Smooth muscle cell (in vitro differentiated cells): ENCODE results near the gene REG3A. TPM values are rescaled to one million over a fixed set of nuclear protein-coding genes. Genes with fewer than 3 reads are reported as not detected.

ENCODE experiments used
- DNase-seq: peaks from one replicate; lab custom pipeline; 2025; ENCODE audit not compliant: unreplicated experiment; lab: John Stamatoyannopoulos, UW
- H2AFZ ChIP-seq: fragments of 200-600 bp; sonication (generic); 2 replicates; pipeline ENCODE4 v1.6.0; 2016; ENCODE audit warnings: antibody characterized with exemption, low read depth, mild to moderate bottlenecking
- H3F3A ChIP-seq: fragments of 200-600 bp; sonication (generic); 2 replicates; pipeline ENCODE4 v1.6.0; 2017; ENCODE audit warnings: antibody characterized with exemption, low read depth
- H3K27ac ChIP-seq: fragments of 200-600 bp; sonication (generic); 2 replicates; pipeline ENCODE4 v1.5.1; 2016; ENCODE audit warnings: low read depth, mild to moderate bottlenecking
- H3K27me3 ChIP-seq: fragments of 200-600 bp; sonication (generic); 2 replicates; pipeline ENCODE4 v1.6.1; 2016; ENCODE audit warnings: low read depth, mild to moderate bottlenecking
- H3K36me3 ChIP-seq: fragments of 200-600 bp; sonication (generic); 2 replicates; pipeline ENCODE4 v1.5.1; 2016; ENCODE audit warnings: low read depth
- H3K4me1 ChIP-seq: fragments of 200-600 bp; sonication (generic); 2 replicates; pipeline ENCODE4 v1.5.1; 2016; ENCODE audit warnings: low read depth
- H3K4me2 ChIP-seq: fragments of 200-600 bp; sonication (generic); 2 replicates; pipeline ENCODE4 v1.6.0; 2016; ENCODE audit warnings: mild to moderate bottlenecking
- H3K4me3 ChIP-seq: fragments of 200-600 bp; sonication (generic); 2 replicates; pipeline ENCODE4 v1.5.1; 2016; ENCODE audit warnings: mild to moderate bottlenecking
- H3K79me2 ChIP-seq: fragments of 200-600 bp; sonication (generic); 2 replicates; pipeline ENCODE4 v1.6.0; 2016; ENCODE audit warnings: low read depth, mild to moderate bottlenecking
- H3K9ac ChIP-seq: fragments of 200-600 bp; sonication (generic); 2 replicates; pipeline ENCODE4 v1.6.0; 2016; ENCODE audit warnings: low read depth
- H3K9me3 ChIP-seq: fragments of 200-600 bp; sonication (generic); replicated peaks from 2 replicates; pipeline ENCODE4 v1.5.1; 2016; ENCODE audit warnings: low read depth
- H4K20me1 ChIP-seq: fragments of 200-600 bp; sonication (generic); 2 replicates; pipeline ENCODE4 v1.6.0; 2016; ENCODE audit warnings: low read depth
- CTCF ChIP-seq: fragments of 200-600 bp; sonication (generic); IDR thresholded peaks from 2 replicates; pipeline ENCODE4 v1.5.1; 2017; ENCODE audit warnings: borderline replicate concordance, mild to moderate bottlenecking, antibody characterized with exemption; ENCODE audit not compliant: insufficient read depth, poor library complexity, severe bottlenecking
- WGBS: methylation state at CpG from one replicate; pipeline ENCODE4 v1.1.7; 2016; ENCODE audit warnings: low lambda C conversion rate; 5-methylcytosine and 5-hydroxymethylcytosine counted together
- polyA plus RNA-seq: library from polyadenylated mRNA; unstranded; fragments of >200 nt; fragmentation: Nextera tagmentation; extraction: Ambion mirVana; gene quantifications from 2 replicates; pipeline ENCODE4 v1.2.1, GENCODE V29; 2016
- total RNA-seq: library from RNA; depleted of rRNA; stranded (reverse); fragments of >200 nt; gene quantifications from 2 replicates; pipeline ENCODE4 v1.2.3, GENCODE V29; 2014

The REG3A gene
- total and polyA plus RNA-seq, 2 experiments from 2014 or later = not detected

- H3K36me3 ChIP-seq = no peaks in the 10 kb centered on the region
- no peak overlapping the region for H3K4me2 ChIP-seq
- H2AFZ ChIP-seq = no peak overlapping the region
- 87% methylated on average over 2 of the region's 2 CpGs for WGBS
- H3K27me3 ChIP-seq = no peaks in the 10 kb centered on the region
- H3K27ac ChIP-seq = no peak overlapping the region
- no peak overlapping the region for H3K9ac ChIP-seq
- no peaks in the 10 kb centered on the region for H3F3A ChIP-seq
- H3K4me1 ChIP-seq = no peaks in the 10 kb centered on the region
- no peak for TF ChIP-seq CTCF
- H3K4me3 ChIP-seq = no peak overlapping the region
- DNase-seq = no peak
- H3K9me3 ChIP-seq = no peaks in the 10 kb centered on the region
- no peaks in the 10 kb centered on the region for H3K79me2 ChIP-seq
- no peaks in the 10 kb centered on the region for H4K20me1 ChIP-seq
Observed at GRCh38 chr2:79159030-79159429, 523 bp downstream of the REG3A start.

- H3K36me3 ChIP-seq = no peaks in the 10 kb centered on the region
- H3K4me2 ChIP-seq = no peak overlapping the region
- no peak overlapping the region for H3K27ac ChIP-seq
- no peaks in the 10 kb centered on the region for H3F3A ChIP-seq
- peaks cover 3% of the 10 kb centered on the region for H3K27me3 ChIP-seq
- H4K20me1 ChIP-seq = no peaks in the 10 kb centered on the region
- H3K9me3 ChIP-seq = no peaks in the 10 kb centered on the region
- no peaks in the 10 kb centered on the region for H3K4me1 ChIP-seq
- no peak overlapping the region for H3K4me3 ChIP-seq
- DNase-seq = no peak
- 93% methylated on average over 2 of the region's 2 CpGs for WGBS
- H2AFZ ChIP-seq = no peak overlapping the region
- no peak overlapping the region for H3K9ac ChIP-seq
- no peaks in the 10 kb centered on the region for H3K79me2 ChIP-seq
- TF ChIP-seq CTCF = no peak
Observed at GRCh38 chr2:79155826-79156476, 3.6 kb downstream of the REG3A start.

- no peaks in the 10 kb centered on the region for H3K4me1 ChIP-seq
- no peaks in the 10 kb centered on the region for H3F3A ChIP-seq
- H3K4me3 ChIP-seq = no peak overlapping the region
- no peaks in the 10 kb centered on the region for H3K27me3 ChIP-seq
- no peaks in the 10 kb centered on the region for H3K36me3 ChIP-seq
- no peak overlapping the region for H3K4me2 ChIP-seq
- no peak overlapping the region for H3K27ac ChIP-seq
- no peak for DNase-seq
- no peak overlapping the region for H3K9ac ChIP-seq
- no peak overlapping the region for H2AFZ ChIP-seq
- no peak for TF ChIP-seq CTCF
- no peaks in the 10 kb centered on the region for H3K79me2 ChIP-seq
- no peaks in the 10 kb centered on the region for H3K9me3 ChIP-seq
- no peaks in the 10 kb centered on the region for H4K20me1 ChIP-seq
Observed at GRCh38 chr2:79139423-79139822, 20.1 kb downstream of the REG3A start.

GRCh38 chr2:79138385-79138784, 21.2 kb downstream of the REG3A start:
- no peaks in the 10 kb centered on the region for H3K36me3 ChIP-seq
- no peak overlapping the region for H3K9ac ChIP-seq
- no peak overlapping the region for H3K27ac ChIP-seq
- no peak overlapping the region for H2AFZ ChIP-seq
- H3K9me3 ChIP-seq = no peaks in the 10 kb centered on the region
- DNase-seq = no peak
- no peaks in the 10 kb centered on the region for H3K4me1 ChIP-seq
- no peak for TF ChIP-seq CTCF
- 96% methylated on average over 3 of the region's 3 CpGs for WGBS
- no peak overlapping the region for H3K4me3 ChIP-seq
- H3K4me2 ChIP-seq = no peak overlapping the region
- H3F3A ChIP-seq = no peaks in the 10 kb centered on the region
- H4K20me1 ChIP-seq = no peaks in the 10 kb centered on the region
- H3K79me2 ChIP-seq = no peaks in the 10 kb centered on the region
- no peaks in the 10 kb centered on the region for H3K27me3 ChIP-seq
